HG02642 (cell line): ENCODE results near the gene TAAR1.
"Not testable (repeated sequence)": the region's sequence is repeated elsewhere in the genome, so short reads cannot be mapped to it uniquely, and the experiment has no call there.

Experiments used
- ATAC-seq: cut with Tn5 transposase; IDR thresholded peaks from one replicate; pipeline ENCODE4 v1.9.1; 2021; ENCODE audit warnings: mild to moderate bottlenecking; ENCODE audit not compliant: unreplicated experiment, poor library complexity

The TAAR1 gene, protein sequence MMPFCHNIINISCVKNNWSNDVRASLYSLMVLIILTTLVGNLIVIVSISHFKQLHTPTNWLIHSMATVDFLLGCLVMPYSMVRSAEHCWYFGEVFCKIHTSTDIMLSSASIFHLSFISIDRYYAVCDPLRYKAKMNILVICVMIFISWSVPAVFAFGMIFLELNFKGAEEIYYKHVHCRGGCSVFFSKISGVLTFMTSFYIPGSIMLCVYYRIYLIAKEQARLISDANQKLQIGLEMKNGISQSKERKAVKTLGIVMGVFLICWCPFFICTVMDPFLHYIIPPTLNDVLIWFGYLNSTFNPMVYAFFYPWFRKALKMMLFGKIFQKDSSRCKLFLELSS

DNA sequence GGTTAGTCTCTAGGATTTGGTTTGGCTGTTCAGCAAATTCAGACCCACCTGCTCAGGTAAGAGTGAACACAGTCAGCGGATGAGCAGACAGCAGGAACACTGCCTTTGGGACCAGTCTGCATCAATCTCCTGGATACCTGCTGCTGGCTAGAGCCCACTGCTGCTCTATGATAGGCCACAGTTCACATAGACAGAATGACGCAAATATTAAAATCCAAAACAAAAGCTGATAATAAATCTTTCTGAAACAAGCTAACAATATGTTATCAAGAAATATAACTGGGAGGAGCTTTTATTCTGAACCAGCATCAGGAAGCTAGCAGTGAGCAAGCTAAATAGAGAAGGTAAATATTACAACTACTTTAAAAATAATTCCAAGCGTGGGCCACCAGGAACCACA lies at the start of gene TAAR1:
Gene TAAR1, minus strand, starts transcription at position 101 of the 400 bp plus-strand sequence. CDS start 13,179 bp downstream, outside the sequence.
- ATAC-seq: no peak

DNA sequence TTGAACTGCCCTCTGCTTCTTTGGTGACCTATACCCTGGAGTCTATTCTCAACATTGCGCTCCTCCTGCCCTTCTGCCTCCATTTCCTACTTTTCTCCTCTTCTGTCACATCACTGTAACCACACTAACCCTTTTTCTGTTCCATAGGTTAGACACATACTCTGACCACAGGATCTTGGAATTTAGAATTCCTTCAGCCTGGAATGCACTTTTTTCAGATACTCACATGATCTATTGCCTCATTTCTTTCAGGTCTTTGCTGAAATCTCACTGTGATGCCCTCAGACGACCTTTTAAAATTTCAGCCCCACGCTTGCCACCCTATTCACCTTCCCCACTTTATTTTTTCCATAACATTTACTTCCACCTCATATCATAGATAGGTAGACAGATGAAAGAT lies 49.8 kb upstream of the TAAR1 start:
- ATAC-seq: no peak

DNA sequence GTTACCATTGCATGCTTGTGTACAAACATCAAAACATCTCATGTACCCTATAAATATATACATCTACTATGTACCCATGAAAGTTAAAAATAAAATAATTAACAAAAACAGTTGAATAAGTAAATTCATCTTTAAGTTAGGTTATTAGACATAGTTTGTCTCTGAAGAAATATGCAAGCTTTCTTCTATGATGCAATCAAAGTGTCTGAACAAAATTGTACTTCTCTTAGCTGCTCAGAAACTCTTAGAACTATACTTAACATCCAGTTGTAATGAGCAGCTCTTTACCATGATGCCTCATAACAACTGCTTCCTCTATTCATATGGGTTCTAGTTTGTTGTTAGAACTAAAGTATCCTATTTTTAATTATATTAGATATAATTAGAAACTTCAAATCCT lies 49.0 kb upstream of the TAAR1 start:
- no peak for ATAC-seq

DNA sequence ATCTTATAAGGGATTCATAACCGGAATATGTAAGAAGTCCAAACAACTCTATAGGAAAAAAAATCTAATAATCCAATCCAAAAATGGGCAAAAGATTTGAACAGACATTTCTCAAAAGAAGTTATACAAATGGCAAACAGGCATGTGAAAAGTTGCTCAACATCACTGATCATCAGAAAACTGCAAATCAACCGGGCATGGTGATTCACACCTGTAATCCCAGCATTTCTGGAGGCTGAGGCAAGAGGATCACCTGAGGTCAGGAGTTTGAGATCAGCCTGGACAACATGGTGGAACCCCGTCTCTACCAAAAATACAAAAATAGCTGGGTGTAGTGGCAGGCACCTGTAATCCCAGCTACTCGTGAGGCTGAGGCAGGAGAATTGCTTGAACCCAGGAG lies 47.8 kb upstream of the TAAR1 start:
- not testable (repeated sequence) for ATAC-seq

DNA sequence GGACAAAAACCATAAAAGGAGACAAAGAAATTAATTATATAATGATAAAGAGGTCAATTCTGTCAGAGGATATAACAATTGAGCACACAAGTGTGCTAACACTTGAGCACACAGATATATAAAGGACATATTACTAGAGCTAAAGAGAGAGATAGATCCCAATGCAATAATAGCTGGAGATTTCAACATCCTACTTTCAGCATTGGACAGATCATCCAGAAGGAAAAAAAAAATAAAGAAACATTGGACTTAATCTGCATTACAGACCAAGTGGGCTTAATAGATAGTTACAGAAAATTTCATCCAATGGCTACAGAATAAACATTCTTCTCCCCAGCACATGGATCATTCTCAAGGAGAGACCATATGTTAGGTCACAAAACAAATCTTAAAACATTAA lies 45.0 kb upstream of the TAAR1 start:
- no peak for ATAC-seq

DNA sequence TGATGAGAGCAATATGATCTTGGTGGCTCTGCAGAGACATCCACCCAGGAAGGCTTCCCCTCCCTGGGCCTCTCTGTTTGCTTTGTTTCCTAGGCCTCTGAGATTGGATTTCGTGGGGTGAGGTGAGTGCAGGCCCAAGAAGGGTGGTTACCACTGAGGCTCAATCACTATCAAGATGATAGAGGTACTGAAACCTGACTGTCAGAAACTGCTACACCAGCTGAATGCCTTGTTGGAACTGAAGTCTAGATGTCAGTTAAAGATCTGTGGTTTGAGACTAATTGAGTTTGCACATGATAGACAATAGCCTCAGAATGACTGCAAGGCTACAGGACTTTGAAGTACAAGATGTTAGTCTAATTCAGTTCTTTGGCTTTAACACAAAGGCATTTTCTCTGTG lies 39.6 kb upstream of the TAAR1 start:
- peak; percentile 67 for ATAC-seq

DNA sequence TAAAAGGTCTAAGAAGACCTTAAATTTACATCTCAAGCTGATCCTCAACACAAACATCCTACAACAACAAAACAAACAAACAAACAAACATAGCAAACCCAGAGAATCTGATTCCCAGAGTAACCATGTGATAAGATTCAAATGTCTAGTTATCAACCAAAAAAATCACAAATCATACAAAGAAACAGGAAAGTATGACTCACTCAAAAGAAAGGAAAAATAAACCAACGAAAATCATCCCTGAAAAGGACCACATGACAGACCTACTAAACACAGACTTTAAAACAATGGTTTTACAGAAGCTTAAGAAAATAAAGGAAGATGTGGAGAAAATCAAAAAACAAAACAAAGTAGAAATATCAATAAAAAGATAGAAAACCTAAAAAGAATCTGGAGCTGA lies 36.8 kb upstream of the TAAR1 start:
- no peak for ATAC-seq

DNA sequence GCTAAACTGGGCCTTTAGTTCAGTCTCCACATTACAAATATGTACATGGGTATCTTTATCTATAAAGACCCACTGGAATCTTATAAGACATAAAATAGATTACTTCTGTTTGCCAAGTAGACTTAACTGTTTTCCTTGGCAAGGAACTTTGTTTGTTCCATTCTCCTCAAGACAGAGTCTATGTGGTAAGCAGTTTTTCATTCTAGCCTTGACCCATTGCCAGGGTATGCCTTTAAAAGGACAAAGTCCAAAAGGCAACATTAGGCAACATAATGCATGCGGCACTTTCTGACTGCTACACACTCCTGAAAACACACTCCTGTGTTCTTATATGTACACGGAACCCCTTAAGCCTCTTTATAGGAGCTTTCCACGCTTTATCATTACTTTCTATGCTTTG lies 34.5 kb upstream of the TAAR1 start:
- ATAC-seq: no peak

DNA sequence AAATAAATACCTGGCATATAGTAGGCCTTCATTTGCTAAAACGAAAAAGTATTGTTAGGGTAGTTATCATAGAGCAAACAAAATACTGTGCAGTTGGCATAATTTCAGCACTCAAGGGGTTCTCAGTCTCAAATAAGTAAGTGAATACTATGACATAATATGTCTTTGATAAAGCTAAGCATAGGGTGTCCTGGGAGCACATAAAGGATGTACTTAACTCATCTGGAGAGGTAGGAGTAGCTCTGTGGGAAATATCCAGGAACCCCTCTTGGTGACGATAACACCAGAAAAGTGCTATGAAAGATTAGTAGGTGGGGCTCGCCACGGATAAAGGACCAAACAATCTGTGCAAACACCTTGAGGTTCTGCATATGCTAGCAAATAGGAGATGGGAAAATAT lies 31.7 kb upstream of the TAAR1 start:
- ATAC-seq: no peak

DNA sequence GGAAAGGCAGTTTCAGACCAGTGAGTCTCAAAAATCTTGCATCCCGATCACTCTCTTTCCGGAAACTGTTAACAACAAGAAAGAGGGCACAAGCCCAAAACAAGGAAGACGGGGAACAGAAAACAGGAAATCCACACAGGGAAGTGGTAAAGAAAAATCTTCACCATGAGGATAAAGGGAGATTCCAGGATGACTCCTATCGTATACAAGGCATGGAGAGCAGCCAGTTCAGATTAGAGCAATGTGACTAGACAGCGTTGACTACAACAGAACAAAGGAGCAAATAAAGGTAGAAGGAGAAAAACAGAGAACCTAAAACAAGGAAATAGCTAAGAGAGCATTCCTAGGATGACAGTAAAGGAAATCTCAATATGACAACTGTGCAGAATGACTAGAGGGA lies 28.3 kb upstream of the TAAR1 start:
- no peak for ATAC-seq

DNA sequence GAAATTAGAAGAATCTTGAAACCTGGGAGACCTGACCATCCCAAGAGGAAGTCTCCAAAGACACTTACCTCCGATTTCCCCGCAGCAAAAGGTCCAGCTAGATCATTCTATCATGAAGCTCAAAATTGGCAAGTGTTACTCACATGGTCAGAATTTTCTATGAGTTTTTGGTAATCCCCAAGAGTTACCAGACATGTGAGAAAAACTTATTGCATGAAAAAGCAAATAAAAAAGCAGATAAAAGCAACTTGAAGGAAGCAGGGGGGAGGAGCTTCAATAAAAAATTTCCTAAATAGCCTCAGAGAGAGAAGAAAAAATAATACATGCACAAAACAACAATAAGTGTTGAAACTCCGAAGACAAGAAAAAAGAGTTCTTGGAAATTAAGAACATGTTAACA lies 27.5 kb upstream of the TAAR1 start:
- ATAC-seq: no peak

DNA sequence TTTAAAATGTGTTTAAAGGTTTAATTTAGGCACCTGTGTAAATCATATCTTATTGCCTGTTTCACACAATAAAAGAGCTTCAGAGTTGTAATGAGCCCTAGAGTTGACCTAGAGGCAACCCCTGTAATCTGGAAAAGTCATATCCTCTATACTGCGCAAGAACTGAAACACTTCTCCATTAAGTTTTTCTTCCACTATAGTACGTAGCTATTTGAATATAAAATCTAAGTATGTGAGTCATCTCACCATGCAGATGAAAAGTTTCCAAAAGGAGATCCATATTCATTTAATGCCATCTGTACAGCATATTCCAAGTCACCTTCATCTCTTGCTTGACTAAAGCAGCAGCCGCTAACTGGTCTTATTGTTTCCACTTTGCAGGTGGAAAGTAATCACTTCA lies 26.0 kb upstream of the TAAR1 start:
- no peak for ATAC-seq

DNA sequence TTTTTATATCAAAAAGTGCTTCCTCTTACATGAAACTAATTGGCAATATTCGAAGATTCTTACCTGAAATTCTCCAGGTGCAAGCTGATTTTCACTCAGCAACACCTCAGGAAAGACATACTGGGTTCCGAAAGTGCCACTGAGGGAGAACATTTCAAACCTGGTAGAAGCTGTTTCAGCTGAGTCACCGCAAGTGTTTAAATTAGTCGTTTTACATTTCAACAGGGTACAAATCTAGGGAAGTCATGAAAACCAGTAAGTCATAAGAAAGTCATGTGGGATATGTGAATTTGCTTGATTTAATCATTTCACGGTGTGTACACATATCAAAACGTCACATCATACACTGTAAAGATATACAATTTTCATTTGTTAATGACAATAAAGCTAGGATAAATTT lies 25.3 kb upstream of the TAAR1 start:
- ATAC-seq: no peak

DNA sequence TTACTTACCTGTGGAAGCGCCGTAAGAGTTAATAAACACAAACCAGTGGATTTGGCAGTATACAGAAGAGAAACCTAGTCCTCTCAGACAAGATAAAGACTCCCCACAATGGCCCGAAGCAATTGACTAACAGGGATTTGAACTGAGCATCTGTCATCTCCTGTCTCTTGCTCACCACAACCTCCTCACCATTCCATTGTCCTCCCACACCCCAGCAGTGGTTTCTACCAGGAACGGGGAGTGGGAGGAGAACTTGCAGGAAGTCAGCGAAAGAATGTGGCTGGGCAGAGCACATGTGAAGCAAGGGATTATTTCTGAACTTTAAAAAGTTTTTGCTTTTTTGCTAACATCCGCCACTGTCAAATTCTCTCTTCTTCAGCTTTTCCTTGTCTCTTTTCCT lies 24.6 kb upstream of the TAAR1 start:
- no peak for ATAC-seq

DNA sequence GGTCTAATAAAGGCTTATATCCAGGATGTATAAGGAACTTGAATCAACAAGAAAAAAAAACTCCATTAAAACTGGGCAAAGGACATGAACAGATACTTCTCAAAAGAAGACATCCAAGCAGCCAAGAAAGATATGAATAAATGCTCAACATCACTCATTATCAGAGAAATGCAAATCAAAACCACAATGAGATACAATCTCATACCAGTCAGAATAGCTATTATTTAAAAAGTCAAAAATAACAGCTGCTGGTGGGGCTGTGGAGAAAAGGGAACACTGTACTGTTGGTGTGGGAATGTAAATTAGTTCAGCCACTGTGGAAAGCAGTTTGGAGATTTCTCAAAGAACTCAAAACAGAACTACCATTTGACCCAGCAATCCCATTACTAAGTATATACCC lies 20.1 kb upstream of the TAAR1 start:
- not testable (repeated sequence) for ATAC-seq

DNA sequence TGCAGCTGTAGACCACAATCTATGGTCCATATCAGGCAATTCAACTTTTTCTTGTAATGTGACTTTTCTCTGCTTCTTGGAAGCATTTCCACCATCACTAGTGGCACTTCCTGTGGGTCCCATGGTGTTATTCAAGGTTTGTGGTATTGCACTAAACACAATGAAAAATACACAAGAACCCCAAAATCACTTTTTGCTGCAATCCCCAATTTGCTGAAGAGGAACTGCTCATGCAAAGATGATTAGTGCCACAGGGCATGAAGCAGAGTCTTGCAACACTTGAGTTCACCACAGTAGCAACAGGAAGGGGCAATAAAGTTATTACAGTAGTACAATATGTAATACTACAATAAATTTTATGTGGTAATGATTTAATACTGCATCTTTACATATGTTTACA lies 16.8 kb upstream of the TAAR1 start:
- no peak for ATAC-seq

DNA sequence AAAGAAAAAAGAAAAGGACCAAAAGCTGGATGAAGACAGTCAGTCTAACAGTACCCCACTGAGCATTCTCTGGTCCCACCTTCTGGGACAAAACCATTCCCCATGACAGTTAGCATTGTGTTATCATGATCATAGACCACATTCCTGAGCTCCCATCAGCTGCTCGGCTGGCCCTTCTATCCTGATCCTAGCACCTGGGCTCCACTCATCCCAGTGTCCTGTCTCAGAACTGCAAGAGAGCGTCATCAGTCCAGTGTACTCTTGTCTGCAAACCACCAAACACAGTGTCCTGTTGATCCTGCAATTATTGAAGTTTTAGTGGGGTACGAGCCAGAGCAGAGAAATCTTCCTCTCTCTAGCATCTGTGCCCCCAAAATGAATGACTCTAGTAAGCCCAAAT lies 16.0 kb upstream of the TAAR1 start:
- ATAC-seq: no peak

DNA sequence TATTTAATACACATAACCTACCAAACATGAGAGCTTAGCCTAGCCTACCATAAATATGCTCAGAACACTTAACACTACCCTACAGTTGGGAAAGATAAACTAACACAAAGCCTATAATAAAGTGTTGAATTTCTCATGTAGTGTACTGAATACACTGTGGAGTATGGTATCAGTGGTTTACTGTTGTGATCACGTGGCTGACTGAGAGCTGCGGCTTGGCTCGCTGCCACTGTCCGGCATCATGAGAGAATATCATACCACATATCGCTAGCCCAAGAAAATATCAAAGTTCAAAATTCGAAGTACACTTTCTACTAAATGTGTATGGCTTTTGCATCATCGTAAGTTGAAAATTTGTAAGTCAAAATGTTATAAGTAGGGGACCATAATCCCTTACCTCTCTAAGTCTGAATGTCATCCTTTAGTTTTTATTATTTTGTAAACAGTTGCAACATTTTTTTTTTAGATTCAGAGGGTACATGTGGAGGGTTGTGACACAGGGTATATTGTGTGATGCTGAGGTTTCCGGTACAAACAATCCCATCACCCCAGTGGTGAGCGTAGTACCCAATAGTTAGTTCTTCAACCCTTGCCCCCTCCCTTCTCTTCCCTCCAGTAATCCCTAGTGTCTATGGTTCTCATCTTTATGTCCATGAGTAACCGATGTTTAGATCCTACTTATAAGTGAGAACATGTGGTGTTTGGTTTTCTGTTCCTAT lies 14.6 kb upstream of the TAAR1 start:
- ATAC-seq: no peak

DNA sequence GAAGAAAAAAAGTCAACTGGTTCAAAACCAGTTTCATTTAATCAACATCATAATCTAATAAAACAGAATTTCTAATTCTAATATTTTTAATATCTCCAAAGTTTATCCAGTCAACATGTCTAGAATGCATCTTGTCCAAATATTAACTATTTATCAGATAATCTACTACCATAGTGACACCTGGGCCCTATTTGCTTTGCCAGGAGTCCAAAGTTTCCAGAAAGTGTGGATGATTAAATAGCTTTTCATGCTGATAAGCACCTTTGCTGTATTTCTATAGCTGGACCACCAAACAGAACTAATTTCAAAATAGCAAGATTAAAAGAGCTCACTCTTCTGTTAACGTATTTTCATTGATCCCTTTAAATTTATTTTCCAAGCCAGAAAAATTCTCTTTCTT lies 12.3 kb upstream of the TAAR1 start:
- ATAC-seq: no peak

DNA sequence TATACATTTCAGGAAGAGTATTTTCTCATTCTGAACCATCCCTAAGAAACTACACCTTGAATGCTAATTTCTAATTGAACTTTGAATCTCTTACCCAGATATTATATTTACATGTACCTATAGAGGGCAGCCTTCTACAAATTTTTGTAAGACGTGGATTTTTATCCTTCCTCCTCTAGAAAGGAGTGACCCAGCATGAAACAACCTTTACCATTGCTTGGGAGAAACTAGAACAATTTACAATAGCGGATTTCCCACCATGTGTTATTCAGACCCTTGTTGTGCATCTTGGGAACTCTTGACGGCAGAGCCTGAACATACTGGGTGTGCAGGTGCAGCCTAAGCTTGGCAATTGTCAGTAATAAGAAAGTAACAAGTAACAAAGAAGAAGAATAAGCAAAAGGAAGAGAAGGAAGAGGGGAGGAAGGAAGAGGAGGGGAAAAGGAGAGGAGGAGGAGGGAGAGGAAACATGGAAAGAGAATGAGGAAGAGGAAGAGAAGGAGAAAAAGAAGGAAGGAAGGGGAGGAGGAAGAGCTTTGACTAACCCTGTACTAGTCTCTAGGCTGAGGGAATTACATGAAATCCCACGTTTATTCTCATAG lies 10.8 kb upstream of the TAAR1 start:
- peak; percentile 62 for ATAC-seq

DNA sequence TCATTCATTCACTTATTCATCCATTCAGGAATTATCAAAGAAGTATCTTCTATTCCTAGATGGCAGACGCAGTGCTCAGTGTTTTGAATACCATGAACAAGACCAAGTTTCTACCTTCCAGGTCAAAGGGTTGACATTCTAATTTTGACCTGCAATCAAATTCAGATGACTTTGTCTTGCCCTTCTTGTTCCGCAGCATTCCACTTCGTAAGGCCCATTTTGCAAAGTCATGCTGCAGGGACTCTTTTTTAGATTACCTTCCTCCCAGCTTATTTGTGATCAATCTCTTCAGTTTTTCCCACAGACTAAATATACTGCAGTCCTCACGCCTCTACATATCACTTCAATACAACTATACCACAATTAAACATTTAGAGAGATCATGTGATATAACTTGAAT lies 7.1 kb upstream of the TAAR1 start:
- ATAC-seq: no peak
